ENCODE data around the gene HMBS.

GRCh38 chr11:119081682-119082260 lies 2.9 kb upstream of the HMBS start:
- no peak for TF ChIP-seq CTCF (IDR thresholded peaks at IDR 0.05)
- no peak for TF ChIP-seq POLR2A (IDR thresholded peaks at IDR 0.05)

Data from prostate gland (tissue), 2 donors.